ENCODE data around the gene RAD51B.

DNA sequence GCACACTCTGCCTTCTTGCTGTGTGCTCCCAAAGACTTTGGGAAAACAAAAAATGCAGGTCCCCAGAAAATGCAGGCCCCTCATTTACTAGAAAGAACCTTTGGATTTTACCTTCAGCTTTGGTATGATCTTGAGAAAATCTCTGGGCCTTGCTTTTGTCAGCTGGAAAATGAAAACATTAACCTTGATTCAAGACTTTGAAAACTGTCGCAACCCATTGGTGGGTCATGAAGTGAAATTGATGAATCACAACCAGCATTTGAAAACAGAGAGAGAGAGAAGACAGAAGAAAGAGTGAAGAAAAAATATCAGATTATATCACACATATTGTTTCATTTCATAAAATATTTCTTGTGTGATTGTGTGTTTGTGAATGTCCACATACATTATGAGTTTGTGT lies 650.8 kb downstream of the RAD51B start:
- TF ChIP-seq, protein P1, sequence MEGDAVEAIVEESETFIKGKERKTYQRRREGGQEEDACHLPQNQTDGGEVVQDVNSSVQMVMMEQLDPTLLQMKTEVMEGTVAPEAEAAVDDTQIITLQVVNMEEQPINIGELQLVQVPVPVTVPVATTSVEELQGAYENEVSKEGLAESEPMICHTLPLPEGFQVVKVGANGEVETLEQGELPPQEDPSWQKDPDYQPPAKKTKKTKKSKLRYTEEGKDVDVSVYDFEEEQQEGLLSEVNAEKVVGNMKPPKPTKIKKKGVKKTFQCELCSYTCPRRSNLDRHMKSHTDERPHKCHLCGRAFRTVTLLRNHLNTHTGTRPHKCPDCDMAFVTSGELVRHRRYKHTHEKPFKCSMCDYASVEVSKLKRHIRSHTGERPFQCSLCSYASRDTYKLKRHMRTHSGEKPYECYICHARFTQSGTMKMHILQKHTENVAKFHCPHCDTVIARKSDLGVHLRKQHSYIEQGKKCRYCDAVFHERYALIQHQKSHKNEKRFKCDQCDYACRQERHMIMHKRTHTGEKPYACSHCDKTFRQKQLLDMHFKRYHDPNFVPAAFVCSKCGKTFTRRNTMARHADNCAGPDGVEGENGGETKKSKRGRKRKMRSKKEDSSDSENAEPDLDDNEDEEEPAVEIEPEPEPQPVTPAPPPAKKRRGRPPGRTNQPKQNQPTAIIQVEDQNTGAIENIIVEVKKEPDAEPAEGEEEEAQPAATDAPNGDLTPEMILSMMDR (IDR thresholded peaks at IDR 0.05) = no peak
- TF ChIP-seq POLR2A (IDR thresholded peaks at IDR 0.05) = no peak
